ENCODE results near the gene PDE4B. TPM values are rescaled to one million over a fixed set of nuclear protein-coding genes. Genes with fewer than 3 reads are reported as not detected.

Gene PDE4B
- total RNA-seq, 4 donors from 2014 or later: 5.2 to 16.6 (median 9.6) TPM

- peak; percentile 33 to 47 for DNase-seq (ENCODE audit: low spot score in 2 of 2)
- Histone ChIP-seq H3K4me3 (no peak overlapping the region), H3K36me3 (no peaks in the 10 kb centered on the region), H3K27ac (peak overlapping the region; percentile 72 to 92 (median 80)), H3K27me3 (no peaks in the 10 kb centered on the region), H3K4me1 (peaks cover 3 to 64% (median 39%) of the 10 kb centered on the region in 4 donors), H3K9me3 (no peaks in the 10 kb centered on the region)
- WGBS, 2 donors: 7 to 9% methylated on average over 4 to 5 of the region's 5 CpGs
- TF ChIP-seq POLR2A (IDR thresholded peaks at IDR 0.05): no peak
- peak in 1 of 2 donors; percentile 12 for TF ChIP-seq EP300 (IDR thresholded peaks at IDR 0.05)
- TF ChIP-seq CTCF (IDR thresholded peaks at IDR 0.05): no peak
Measured at GRCh38 chr1:66271904-66272254, 479.2 kb downstream of the PDE4B start.

- 83% methylated on average over 2 of the region's 2 CpGs for WGBS, 2 donors
- Histone ChIP-seq H3K4me1 (peaks cover 3 to 70% (median 41%) of the 10 kb centered on the region in 4 donors), H3K9me3 (no peaks in the 10 kb centered on the region), H3K27ac (peak overlapping the region in 1 of 4 donors; percentile 1), H3K4me3 (no peak overlapping the region), H3K36me3 (no peaks in the 10 kb centered on the region), H3K27me3 (no peaks in the 10 kb centered on the region)
- DNase-seq (ENCODE audit: low spot score in 2 of 2): no peak
- TF ChIP-seq EP300 (IDR thresholded peaks at IDR 0.05) (no peak), CTCF (IDR thresholded peaks at IDR 0.05) (no peak)
Measured at GRCh38 chr1:66273656-66274055, 481.0 kb downstream of the PDE4B start.

GRCh38 chr1:66274634-66275033 lies 481.9 kb downstream of the PDE4B start:
- Histone ChIP-seq H3K4me3 (no peak overlapping the region), H3K4me1 (peaks cover 3 to 70% (median 43%) of the 10 kb centered on the region in 4 donors), H3K36me3 (no peaks in the 10 kb centered on the region), H3K9me3 (no peaks in the 10 kb centered on the region), H3K27me3 (no peaks in the 10 kb centered on the region), H3K27ac (peak overlapping the region in 3 of 4 donors; percentile 11 to 88 (median 81))
- no peak for TF ChIP-seq POLR2A (IDR thresholded peaks at IDR 0.05)
- no peak for TF ChIP-seq CTCF (IDR thresholded peaks at IDR 0.05)
- TF ChIP-seq EP300 (IDR thresholded peaks at IDR 0.05): no peak
- DNase-seq (ENCODE audit: low spot score in 2 of 2): no peak
- WGBS, 2 donors: 57 to 61% methylated on average over 1 of the region's 1 CpG

GRCh38 chr1:66275083-66275482 lies 482.4 kb downstream of the PDE4B start:
- Histone ChIP-seq H3K4me1 (peaks cover 3 to 65% (median 39%) of the 10 kb centered on the region in 4 donors), H3K36me3 (no peaks in the 10 kb centered on the region), H3K27me3 (no peaks in the 10 kb centered on the region), H3K9me3 (no peaks in the 10 kb centered on the region), H3K27ac (peak overlapping the region; percentile 11 to 88 (median 56)), H3K4me3 (no peak overlapping the region)
- WGBS, 2 donors: 67 to 92% methylated on average over 1 of the region's 1 CpG
- TF ChIP-seq EP300 (IDR thresholded peaks at IDR 0.05) (no peak), CTCF (IDR thresholded peaks at IDR 0.05) (no peak), POLR2A (IDR thresholded peaks at IDR 0.05) (no peak)
- DNase-seq (ENCODE audit: low spot score in 2 of 2): no peak

GRCh38 chr1:66275601-66276023 lies 482.9 kb downstream of the PDE4B start:
- Histone ChIP-seq H3K4me1 (peaks cover 3 to 60% (median 35%) of the 10 kb centered on the region in 4 donors), H3K27me3 (no peaks in the 10 kb centered on the region), H3K4me3 (no peak overlapping the region), H3K9me3 (no peaks in the 10 kb centered on the region), H3K36me3 (no peaks in the 10 kb centered on the region), H3K27ac (peak overlapping the region; percentile 31 to 88 (median 56))
- no peak for DNase-seq (ENCODE audit: low spot score in 2 of 2)
- WGBS, 2 donors: 32 to 43% methylated on average over 5 of the region's 5 CpGs
- TF ChIP-seq EP300 (IDR thresholded peaks at IDR 0.05): peak in 1 of 2 donors; percentile 65
- no peak for TF ChIP-seq POLR2A (IDR thresholded peaks at IDR 0.05)
- TF ChIP-seq CTCF (IDR thresholded peaks at IDR 0.05): no peak
